ENCODE results near the gene NUP210.
A peak's percentile ranks its signal among the peaks of the same experiment; 100 is the strongest.

The NUP210 gene

GRCh38 chr3:13317596-13318320 lies 102.4 kb downstream of the NUP210 start:
- no peak for DNase-seq
- no peaks in the 10 kb centered on the region for H3K27me3 ChIP-seq (ENCODE audit: insufficient read depth, low read length, poor library complexity)
- H3K4me2 ChIP-seq (ENCODE audit: low read length): no peak overlapping the region
- H3K36me3 ChIP-seq (ENCODE audit: control insufficient read depth, insufficient read depth, low read length): no peaks in the 10 kb centered on the region
- H3K4me3 ChIP-seq (ENCODE audit: low read length): no peak overlapping the region
- no peak overlapping the region for H3K4ac ChIP-seq (ENCODE audit: low read depth, low read length)
- H3K79me2 ChIP-seq (ENCODE audit: control insufficient read depth, insufficient read depth, low read length): no peaks in the 10 kb centered on the region
- no peak overlapping the region for H2BK120ac ChIP-seq (ENCODE audit: low read depth, low read length)
- no peak overlapping the region for H3K9ac ChIP-seq (ENCODE audit: low read length)
- no peak overlapping the region for H2AK5ac ChIP-seq (ENCODE audit: low read length)
- H3K4me1 ChIP-seq (ENCODE audit: control insufficient read depth, low read depth, low read length): no peaks in the 10 kb centered on the region
- H3K79me1 ChIP-seq (ENCODE audit: low read length): no peaks in the 10 kb centered on the region
- no peak overlapping the region for H4K5ac ChIP-seq (ENCODE audit: low read length)
- H3K23ac ChIP-seq (ENCODE audit: low read length): no peak overlapping the region
- no peak overlapping the region for H4K8ac ChIP-seq (ENCODE audit: low read depth, low read length)
- no peak overlapping the region for H2BK5ac ChIP-seq (ENCODE audit: low read length)
- no peak overlapping the region for H2BK15ac ChIP-seq (replicated peaks; ENCODE audit: low read depth)
- no peak overlapping the region for H3K56ac ChIP-seq (ENCODE audit: low read length)
- H3K27ac ChIP-seq (ENCODE audit: low read depth, low read length): no peak overlapping the region
- no CpG with 5 or more reads among the region's 29 CpGs for WGBS (ENCODE audit: extremely low coverage, insufficient coverage, low lambda C conversion rate)
- no peak overlapping the region for H3K18ac ChIP-seq (ENCODE audit: low read length)

GRCh38 chr3:13316603-13317002 lies 103.5 kb downstream of the NUP210 start:
- Histone ChIP-seq H2BK120ac (ENCODE audit: low read depth, low read length) (no peak overlapping the region), H3K4me1 (ENCODE audit: control insufficient read depth, low read depth, low read length) (no peaks in the 10 kb centered on the region), H3K23ac (ENCODE audit: low read length) (no peak overlapping the region), H3K4me2 (ENCODE audit: low read length) (no peak overlapping the region), H3K9ac (ENCODE audit: low read length) (no peak overlapping the region), H3K27me3 (ENCODE audit: insufficient read depth, low read length, poor library complexity) (no peaks in the 10 kb centered on the region), H3K18ac (ENCODE audit: low read length) (no peak overlapping the region), H2AK5ac (ENCODE audit: low read length) (no peak overlapping the region), H4K5ac (ENCODE audit: low read length) (no peak overlapping the region), H3K4me3 (ENCODE audit: low read length) (no peak overlapping the region), H2BK15ac (replicated peaks; ENCODE audit: low read depth) (no peak overlapping the region), H4K8ac (ENCODE audit: low read depth, low read length) (no peak overlapping the region), H3K79me1 (ENCODE audit: low read length) (no peaks in the 10 kb centered on the region), H3K27ac (ENCODE audit: low read depth, low read length) (no peak overlapping the region), H3K79me2 (ENCODE audit: control insufficient read depth, insufficient read depth, low read length) (no peaks in the 10 kb centered on the region), H2BK5ac (ENCODE audit: low read length) (no peak overlapping the region), H3K36me3 (ENCODE audit: control insufficient read depth, insufficient read depth, low read length) (no peaks in the 10 kb centered on the region), H3K4ac (ENCODE audit: low read depth, low read length) (no peak overlapping the region), H3K56ac (ENCODE audit: low read length) (no peak overlapping the region)
- DNase-seq: no peak
- WGBS (ENCODE audit: extremely low coverage, insufficient coverage, low lambda C conversion rate): no CpG with 5 or more reads among the region's 10 CpGs

DNA sequence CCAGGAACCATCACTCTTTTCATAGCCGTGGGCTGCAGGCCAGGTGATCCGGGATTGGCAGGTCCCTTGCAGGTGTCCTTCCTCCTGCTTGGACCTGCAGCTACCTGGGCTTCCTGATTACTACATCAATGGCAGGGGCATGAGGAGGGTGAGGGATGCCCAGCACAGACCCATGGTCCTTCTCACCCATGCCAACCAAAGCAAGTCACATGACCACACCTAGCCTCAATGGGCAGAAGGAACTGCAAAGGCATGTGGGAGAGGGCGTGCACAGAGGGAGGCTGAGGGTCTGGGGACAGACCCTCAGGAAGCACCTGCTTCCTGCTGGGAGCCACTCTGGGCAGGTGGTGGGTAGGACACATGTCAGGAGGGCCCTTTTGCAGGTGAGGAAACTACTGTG lies 105.2 kb downstream of the NUP210 start:
- H2BK15ac ChIP-seq (replicated peaks; ENCODE audit: low read depth): no peak overlapping the region
- H4K8ac ChIP-seq (ENCODE audit: low read depth, low read length): no peak overlapping the region
- H3K18ac ChIP-seq (ENCODE audit: low read length): no peak overlapping the region
- no peak overlapping the region for H3K56ac ChIP-seq (ENCODE audit: low read length)
- H3K79me1 ChIP-seq (ENCODE audit: low read length): no peaks in the 10 kb centered on the region
- H2BK5ac ChIP-seq (ENCODE audit: low read length): no peak overlapping the region
- H3K9ac ChIP-seq (ENCODE audit: low read length): no peak overlapping the region
- no CpG with 5 or more reads among the region's 3 CpGs for WGBS (ENCODE audit: extremely low coverage, insufficient coverage, low lambda C conversion rate)
- H3K27me3 ChIP-seq (ENCODE audit: insufficient read depth, low read length, poor library complexity): no peaks in the 10 kb centered on the region
- no peak overlapping the region for H3K4me3 ChIP-seq (ENCODE audit: low read length)
- no peaks in the 10 kb centered on the region for H3K79me2 ChIP-seq (ENCODE audit: control insufficient read depth, insufficient read depth, low read length)
- no peak overlapping the region for H3K4me2 ChIP-seq (ENCODE audit: low read length)
- H3K36me3 ChIP-seq (ENCODE audit: control insufficient read depth, insufficient read depth, low read length): no peaks in the 10 kb centered on the region
- no peak for DNase-seq
- no peak overlapping the region for H2AK5ac ChIP-seq (ENCODE audit: low read length)
- no peak overlapping the region for H3K23ac ChIP-seq (ENCODE audit: low read length)
- no peak overlapping the region for H3K27ac ChIP-seq (ENCODE audit: low read depth, low read length)
- H3K4me1 ChIP-seq (ENCODE audit: control insufficient read depth, low read depth, low read length): no peaks in the 10 kb centered on the region
- no peak overlapping the region for H4K5ac ChIP-seq (ENCODE audit: low read length)
- no peak overlapping the region for H3K4ac ChIP-seq (ENCODE audit: low read depth, low read length)
- H2BK120ac ChIP-seq (ENCODE audit: low read depth, low read length): no peak overlapping the region

GRCh38 chr3:13313813-13314212 lies 106.3 kb downstream of the NUP210 start:
- Histone ChIP-seq H3K4me3 (ENCODE audit: low read length) (no peak overlapping the region), H2BK15ac (replicated peaks; ENCODE audit: low read depth) (no peak overlapping the region), H3K18ac (ENCODE audit: low read length) (no peak overlapping the region), H4K8ac (ENCODE audit: low read depth, low read length) (no peak overlapping the region), H2BK5ac (ENCODE audit: low read length) (no peak overlapping the region), H3K23ac (ENCODE audit: low read length) (no peak overlapping the region), H3K27ac (ENCODE audit: low read depth, low read length) (no peak overlapping the region), H3K4me2 (ENCODE audit: low read length) (no peak overlapping the region), H2BK120ac (ENCODE audit: low read depth, low read length) (no peak overlapping the region), H3K79me1 (ENCODE audit: low read length) (no peaks in the 10 kb centered on the region), H3K36me3 (ENCODE audit: control insufficient read depth, insufficient read depth, low read length) (no peaks in the 10 kb centered on the region), H3K9ac (ENCODE audit: low read length) (no peak overlapping the region), H4K5ac (ENCODE audit: low read length) (no peak overlapping the region), H3K4ac (ENCODE audit: low read depth, low read length) (no peak overlapping the region), H3K27me3 (ENCODE audit: insufficient read depth, low read length, poor library complexity) (no peaks in the 10 kb centered on the region), H2AK5ac (ENCODE audit: low read length) (no peak overlapping the region), H3K4me1 (ENCODE audit: control insufficient read depth, low read depth, low read length) (no peaks in the 10 kb centered on the region), H3K56ac (ENCODE audit: low read length) (no peak overlapping the region), H3K79me2 (ENCODE audit: control insufficient read depth, insufficient read depth, low read length) (no peaks in the 10 kb centered on the region)
- no CpG with 5 or more reads among the region's 10 CpGs for WGBS (ENCODE audit: extremely low coverage, insufficient coverage, low lambda C conversion rate)
- no peak for DNase-seq

GRCh38 chr3:13309004-13309403 lies 111.1 kb downstream of the NUP210 start:
- Histone ChIP-seq H3K4ac (ENCODE audit: low read depth, low read length) (no peak overlapping the region), H3K27ac (ENCODE audit: low read depth, low read length) (no peak overlapping the region), H3K4me1 (ENCODE audit: control insufficient read depth, low read depth, low read length) (no peaks in the 10 kb centered on the region), H2AK5ac (ENCODE audit: low read length) (no peak overlapping the region), H3K9ac (ENCODE audit: low read length) (no peak overlapping the region), H2BK5ac (ENCODE audit: low read length) (no peak overlapping the region), H3K23ac (ENCODE audit: low read length) (no peak overlapping the region), H3K79me2 (ENCODE audit: control insufficient read depth, insufficient read depth, low read length) (no peaks in the 10 kb centered on the region), H4K5ac (ENCODE audit: low read length) (no peak overlapping the region), H4K8ac (ENCODE audit: low read depth, low read length) (no peak overlapping the region), H3K18ac (ENCODE audit: low read length) (no peak overlapping the region), H2BK15ac (replicated peaks; ENCODE audit: low read depth) (no peak overlapping the region), H3K4me3 (ENCODE audit: low read length) (no peak overlapping the region), H2BK120ac (ENCODE audit: low read depth, low read length) (no peak overlapping the region), H3K4me2 (ENCODE audit: low read length) (no peak overlapping the region), H3K56ac (ENCODE audit: low read length) (no peak overlapping the region), H3K36me3 (ENCODE audit: control insufficient read depth, insufficient read depth, low read length) (no peaks in the 10 kb centered on the region), H3K27me3 (ENCODE audit: insufficient read depth, low read length, poor library complexity) (no peaks in the 10 kb centered on the region), H3K79me1 (ENCODE audit: low read length) (no peaks in the 10 kb centered on the region)
- no peak for DNase-seq
- WGBS (ENCODE audit: extremely low coverage, insufficient coverage, low lambda C conversion rate): no CpG with 5 or more reads among the region's 3 CpGs

DNA sequence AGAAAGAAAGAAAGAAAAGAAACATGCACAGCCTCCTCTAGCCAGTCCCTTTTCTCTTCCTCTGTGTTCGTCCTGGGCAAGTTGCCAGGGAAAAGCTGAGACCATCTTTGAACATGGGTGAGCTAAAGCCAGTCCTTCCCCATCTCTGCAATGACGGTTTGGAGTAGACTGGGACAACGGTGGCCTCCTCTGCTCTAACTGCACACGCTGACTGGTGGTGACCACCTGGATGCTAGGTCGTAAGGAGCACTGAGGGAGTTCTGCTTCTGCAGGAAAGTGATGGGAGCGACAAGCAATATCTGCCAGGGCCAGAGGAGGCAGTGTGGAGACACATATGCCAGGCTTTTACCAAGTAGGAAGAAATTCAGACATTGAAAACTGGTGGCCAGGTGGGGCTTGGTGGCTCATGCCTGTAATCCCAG lies 111.7 kb downstream of the NUP210 start:
- Histone ChIP-seq H3K18ac (ENCODE audit: low read length) (no peak overlapping the region), H3K27ac (ENCODE audit: low read depth, low read length) (no peak overlapping the region), H3K4me2 (ENCODE audit: low read length) (no peak overlapping the region), H3K9ac (ENCODE audit: low read length) (no peak overlapping the region), H3K23ac (ENCODE audit: low read length) (no peak overlapping the region), H4K8ac (ENCODE audit: low read depth, low read length) (no peak overlapping the region), H3K27me3 (ENCODE audit: insufficient read depth, low read length, poor library complexity) (no peaks in the 10 kb centered on the region), H2BK120ac (ENCODE audit: low read depth, low read length) (no peak overlapping the region), H3K4me1 (ENCODE audit: control insufficient read depth, low read depth, low read length) (no peaks in the 10 kb centered on the region), H3K79me1 (ENCODE audit: low read length) (no peaks in the 10 kb centered on the region), H2BK15ac (replicated peaks; ENCODE audit: low read depth) (no peak overlapping the region), H3K79me2 (ENCODE audit: control insufficient read depth, insufficient read depth, low read length) (no peaks in the 10 kb centered on the region), H3K36me3 (ENCODE audit: control insufficient read depth, insufficient read depth, low read length) (no peaks in the 10 kb centered on the region), H2AK5ac (ENCODE audit: low read length) (no peak overlapping the region), H3K4ac (ENCODE audit: low read depth, low read length) (no peak overlapping the region), H2BK5ac (ENCODE audit: low read length) (no peak overlapping the region), H4K5ac (ENCODE audit: low read length) (no peak overlapping the region), H3K56ac (ENCODE audit: low read length) (no peak overlapping the region), H3K4me3 (ENCODE audit: low read length) (no peak overlapping the region)
- DNase-seq: peak; percentile 85
- no CpG with 5 or more reads among the region's 6 CpGs for WGBS (ENCODE audit: extremely low coverage, insufficient coverage, low lambda C conversion rate)
